ENCODE results near the gene NPTN. TPM values are rescaled to one million over a fixed set of nuclear protein-coding genes. Genes with fewer than 3 reads are reported as not detected.

Gene NPTN
- total and polyA plus RNA-seq, 2 of the 13 experiments (the other 11 are each of a cell fraction or from before 2014, with no cell fraction given), result 78.0 to 110 TPM

- FAIRE-seq, result no peak
- peaks cover 20% of the 10 kb centered on the region for H3K79me2 ChIP-seq (ENCODE audit: insufficient read depth, low read length)
- 95% methylated on average over 5 of the region's 5 CpGs for WGBS (ENCODE audit: low lambda C conversion rate)
- H3K36me3 ChIP-seq (replicated peaks in 1 of 2; ENCODE audit: control insufficient read depth in 1 of 2, insufficient read depth in 2 of 2, low read length in 2 of 2), result peaks cover 8 to 45% of the 10 kb centered on the region in 2 experiments; a peak in 4 of 5 replicates
- ATAC-seq, result no peak
- DNase-seq (ENCODE audit: low spot score), result no peak
- H3K4me1 ChIP-seq (ENCODE audit: insufficient read depth, low read length), result peaks cover 10% of the 10 kb centered on the region; the same call in 1 of the 2 replicates
- CTCF ChIA-PET (ENCODE audit: low intra/inter-chr PET ratio, low total read pairs), result no interaction called here
- no peak overlapping the region for H3K4me2 ChIP-seq (ENCODE audit: low read depth, low read length)
- H3K9ac ChIP-seq (ENCODE audit: insufficient read depth, low read depth, low read length), result no peak overlapping the region
- intact Hi-C loops (cut with micrococcal nuclease; ENCODE audit: unreplicated experiment) (no loop called here), in situ Hi-C loops (cut with HindIII; ENCODE audit: extremely low pct_ligation_motif_present, low pct_unique_long_range_greater_than_20kb) (no loop called here)
- H3K9me3 ChIP-seq (ENCODE audit: low read length), result no peaks in the 10 kb centered on the region
- POLR2A ChIA-PET, result no interaction called here
- H2AFZ ChIP-seq (ENCODE audit: low read length), result no peak overlapping the region
- no peak overlapping the region for H3K4me3 ChIP-seq (replicated peaks in 1 of 3; ENCODE audit: insufficient read depth in 1 of 3, low read depth in 2 of 3, low read length in 3 of 3)
- no peaks in the 10 kb centered on the region; the same call in 1 of the 2 replicates for H4K20me1 ChIP-seq (ENCODE audit: insufficient read depth, low read length)
- no peak overlapping the region for H3K27ac ChIP-seq (ENCODE audit: extremely low read length, insufficient read depth, low read length)
- TF ChIP-seq THAP8 (CRISPR knock-in tag; IDR thresholded peaks at IDR 0.05; ENCODE audit: borderline replicate concordance) (no peak), KAT8 (CRISPR knock-in tag; IDR thresholded peaks at IDR 0.05) (no peak), NCOA1 (CRISPR knock-in tag; IDR thresholded peaks at IDR 0.05) (no peak), MED1 (CRISPR knock-in tag; IDR thresholded peaks at IDR 0.05) (no peak), ZNF75D (CRISPR knock-in tag; IDR thresholded peaks at IDR 0.05; ENCODE audit: borderline replicate concordance) (no peak), ZNF788 (CRISPR knock-in tag; IDR thresholded peaks at IDR 0.05; ENCODE audit: borderline replicate concordance) (no peak), KLF12 (CRISPR knock-in tag; IDR thresholded peaks at IDR 0.05; ENCODE audit: borderline replicate concordance) (no peak)
- BruUV-seq (replicated peaks), result no TSS peak
- no peaks in the 10 kb centered on the region for H3K27me3 ChIP-seq (ENCODE audit: control insufficient read depth in 1 of 2, insufficient read depth in 2 of 2, low read length in 2 of 2)
These were observed 42.9 kb downstream of the NPTN start for GRCh38 chr15:73590263-73590662.

GRCh38 chr15:73589766-73590165 lies 43.4 kb downstream of the NPTN start:
- no peak overlapping the region for H3K4me3 ChIP-seq (replicated peaks in 1 of 3; ENCODE audit: insufficient read depth in 1 of 3, low read depth in 2 of 3, low read length in 3 of 3)
- BruUV-seq (replicated peaks), result no TSS peak
- H3K27me3 ChIP-seq (ENCODE audit: control insufficient read depth in 1 of 2, insufficient read depth in 2 of 2, low read length in 2 of 2), result no peaks in the 10 kb centered on the region
- intact Hi-C loops (cut with micrococcal nuclease; ENCODE audit: unreplicated experiment) (no loop called here), in situ Hi-C loops (cut with HindIII; ENCODE audit: extremely low pct_ligation_motif_present, low pct_unique_long_range_greater_than_20kb) (no loop called here)
- CTCF ChIA-PET (ENCODE audit: low intra/inter-chr PET ratio, low total read pairs), result no interaction called here
- no peak overlapping the region for H3K27ac ChIP-seq (ENCODE audit: extremely low read length, insufficient read depth, low read length)
- H4K20me1 ChIP-seq (ENCODE audit: insufficient read depth, low read length), result no peaks in the 10 kb centered on the region
- 100% methylated on average over 1 of the region's 1 CpG for WGBS (ENCODE audit: low lambda C conversion rate)
- no peak for DNase-seq (ENCODE audit: low spot score)
- no peak overlapping the region for H2AFZ ChIP-seq (ENCODE audit: low read length)
- peaks cover 5% of the 10 kb centered on the region; the same call in 1 of the 2 replicates for H3K4me1 ChIP-seq (ENCODE audit: insufficient read depth, low read length)
- TF ChIP-seq RBM22 (optimal IDR thresholded peaks at IDR 0.05; ENCODE audit: low read length), result peak; percentile 50
- no peak for TF ChIP-seq ZFP90 (CRISPR knock-in tag; IDR thresholded peaks at IDR 0.05; ENCODE audit: borderline replicate concordance)
- no peak for TF ChIP-seq MTERF4 (CRISPR knock-in tag; IDR thresholded peaks at IDR 0.05)
- no peak for TF ChIP-seq ZNF431 (CRISPR knock-in tag; IDR thresholded peaks at IDR 0.05; ENCODE audit: borderline replicate concordance, low read depth)
- TF ChIP-seq FIP1L1 (IDR thresholded peaks at IDR 0.05; ENCODE audit: borderline replicate concordance, insufficient read depth, low read depth, low read length), result no peak
- H3K79me2 ChIP-seq (ENCODE audit: insufficient read depth, low read length), result peaks cover 16% of the 10 kb centered on the region
- H3K36me3 ChIP-seq (replicated peaks in 1 of 2; ENCODE audit: control insufficient read depth in 1 of 2, insufficient read depth in 2 of 2, low read length in 2 of 2), result peaks cover 10 to 45% of the 10 kb centered on the region in 2 experiments; a peak in 4 of 5 replicates
- no peak overlapping the region for H3K4me2 ChIP-seq (ENCODE audit: low read depth, low read length)
- FAIRE-seq, result no peak
- no peaks in the 10 kb centered on the region for H3K9me3 ChIP-seq (ENCODE audit: low read length)
- ATAC-seq, result no peak
- H3K9ac ChIP-seq (ENCODE audit: insufficient read depth, low read depth, low read length), result no peak overlapping the region
- POLR2A ChIA-PET, result no interaction called here

Measured in HepG2 (cell line).